Measurements from ENCODE around the gene PAGR1. TPM values are rescaled to one million over a fixed set of nuclear protein-coding genes. Genes with fewer than 3 reads are reported as not detected.

The PAGR1 gene
- total and polyA plus RNA-seq, 2 of the 13 experiments (the other 11 are each of a cell fraction or from before 2014, with no cell fraction given): 9.8 to 66.4 TPM

DNA sequence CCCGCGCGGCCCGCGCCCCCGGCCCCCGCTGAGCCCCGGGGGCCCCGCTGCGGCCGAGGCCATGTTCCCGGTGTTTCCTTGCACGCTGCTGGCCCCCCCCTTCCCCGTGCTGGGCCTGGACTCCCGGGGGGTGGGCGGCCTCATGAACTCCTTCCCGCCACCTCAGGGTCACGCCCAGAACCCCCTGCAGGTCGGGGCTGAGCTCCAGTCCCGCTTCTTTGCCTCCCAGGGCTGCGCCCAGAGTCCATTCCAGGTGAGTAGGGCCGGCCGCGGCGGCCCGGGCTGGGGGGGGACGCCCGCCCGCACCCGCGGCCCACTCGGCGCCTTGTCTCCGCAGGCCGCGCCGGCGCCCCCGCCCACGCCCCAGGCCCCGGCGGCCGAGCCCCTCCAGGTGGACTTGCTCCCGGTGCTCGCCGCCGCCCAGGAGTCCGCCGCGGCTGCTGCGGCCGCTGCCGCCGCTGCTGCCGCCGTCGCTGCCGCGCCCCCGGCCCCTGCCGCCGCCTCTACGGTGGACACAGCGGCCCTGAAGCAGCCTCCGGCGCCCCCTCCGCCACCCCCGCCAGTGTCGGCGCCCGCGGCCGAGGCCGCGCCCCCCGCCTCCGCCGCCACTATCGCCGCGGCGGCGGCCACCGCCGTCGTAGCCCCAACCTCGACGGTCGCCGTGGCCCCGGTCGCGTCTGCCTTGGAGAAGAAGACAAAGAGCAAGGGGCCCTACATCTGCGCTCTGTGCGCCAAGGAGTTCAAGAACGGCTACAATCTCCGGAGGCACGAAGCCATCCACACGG lies 9.1 kb upstream of the PAGR1 start (continued):
- TF ChIP-seq, protein P1, sequence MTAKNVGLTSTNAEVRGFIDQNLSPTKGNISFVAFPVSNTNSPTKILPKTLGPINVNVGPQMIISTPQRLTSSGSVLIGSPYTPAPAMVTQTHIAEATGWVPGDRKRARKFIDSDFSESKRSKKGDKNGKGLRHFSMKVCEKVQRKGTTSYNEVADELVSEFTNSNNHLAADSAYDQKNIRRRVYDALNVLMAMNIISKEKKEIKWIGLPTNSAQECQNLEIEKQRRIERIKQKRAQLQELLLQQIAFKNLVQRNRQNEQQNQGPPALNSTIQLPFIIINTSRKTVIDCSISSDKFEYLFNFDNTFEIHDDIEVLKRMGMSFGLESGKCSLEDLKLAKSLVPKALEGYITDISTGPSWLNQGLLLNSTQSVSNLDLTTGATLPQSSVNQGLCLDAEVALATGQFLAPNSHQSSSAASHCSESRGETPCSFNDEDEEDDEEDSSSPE (CRISPR knock-in tag; IDR thresholded peaks at IDR 0.05): peak; percentile 90
- TF ChIP-seq ZNF703 (CRISPR knock-in tag; IDR thresholded peaks at IDR 0.05; ENCODE audit: borderline replicate concordance): no peak
- 0 out of 2 replicates have a peak, but pooled peaks have one; percentile 39 for TF ChIP-seq BORCS8-MEF2B (CRISPR knock-in tag; IDR thresholded peaks at IDR 0.05)
- no peak for TF ChIP-seq ZSCAN25 (CRISPR knock-in tag; IDR thresholded peaks at IDR 0.05)
- no peak for TF ChIP-seq GLI4 (CRISPR knock-in tag; IDR thresholded peaks at IDR 0.05; ENCODE audit: borderline replicate concordance)
- no peak for TF ChIP-seq ZNF816 (CRISPR knock-in tag; IDR thresholded peaks at IDR 0.05; ENCODE audit: borderline replicate concordance)
- TF ChIP-seq HOXA5 (CRISPR knock-in tag; IDR thresholded peaks at IDR 0.05): no peak
- TF ChIP-seq ZFY (CRISPR knock-in tag; IDR thresholded peaks at IDR 0.05): peak; percentile 81
- TF ChIP-seq ZSCAN29 (CRISPR knock-in tag; conservative IDR thresholded peaks at IDR 0.05): no peak
- no peak for TF ChIP-seq ZNF264 (CRISPR knock-in tag; IDR thresholded peaks at IDR 0.05)
- no peak for TF ChIP-seq SKI (IDR thresholded peaks at IDR 0.05; ENCODE audit: partially characterized antibody)
- TF ChIP-seq ZNF766 (CRISPR knock-in tag; IDR thresholded peaks at IDR 0.05; ENCODE audit: borderline replicate concordance): no peak
- peak; percentile 53 for TF ChIP-seq YY1 (IDR thresholded peaks at IDR 0.05; ENCODE audit: insufficient read depth, insufficient replicate concordance, low read depth, low read length)
- TF ChIP-seq, protein P2, sequence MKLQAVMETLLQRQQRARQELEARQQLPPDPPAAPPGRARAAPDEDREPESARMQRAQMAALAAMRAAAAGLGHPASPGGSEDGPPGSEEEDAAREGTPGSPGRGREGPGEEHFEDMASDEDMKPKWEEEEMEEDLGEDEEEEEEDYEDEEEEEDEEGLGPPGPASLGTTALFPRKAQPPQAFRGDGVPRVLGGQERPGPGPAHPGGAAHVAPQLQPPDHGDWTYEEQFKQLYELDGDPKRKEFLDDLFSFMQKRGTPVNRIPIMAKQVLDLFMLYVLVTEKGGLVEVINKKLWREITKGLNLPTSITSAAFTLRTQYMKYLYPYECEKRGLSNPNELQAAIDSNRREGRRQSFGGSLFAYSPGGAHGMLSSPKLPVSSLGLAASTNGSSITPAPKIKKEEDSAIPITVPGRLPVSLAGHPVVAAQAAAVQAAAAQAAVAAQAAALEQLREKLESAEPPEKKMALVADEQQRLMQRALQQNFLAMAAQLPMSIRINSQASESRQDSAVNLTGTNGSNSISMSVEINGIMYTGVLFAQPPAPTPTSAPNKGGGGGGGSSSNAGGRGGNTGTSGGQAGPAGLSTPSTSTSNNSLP (IDR thresholded peaks at IDR 0.05; ENCODE audit: low read depth, low read length): no peak
- TF ChIP-seq ZNF775 (CRISPR knock-in tag; IDR thresholded peaks at IDR 0.05; ENCODE audit: borderline replicate concordance): no peak
- TF ChIP-seq SSRP1 (CRISPR knock-in tag; IDR thresholded peaks at IDR 0.05): no peak
- no peak for TF ChIP-seq ZNF331 (CRISPR knock-in tag; IDR thresholded peaks at IDR 0.05)
- no peak for TF ChIP-seq MAFG (CRISPR knock-in tag; IDR thresholded peaks at IDR 0.05)
- TF ChIP-seq ZNF143 (CRISPR knock-in tag; IDR thresholded peaks at IDR 0.05): no peak
- TF ChIP-seq, protein P3, sequence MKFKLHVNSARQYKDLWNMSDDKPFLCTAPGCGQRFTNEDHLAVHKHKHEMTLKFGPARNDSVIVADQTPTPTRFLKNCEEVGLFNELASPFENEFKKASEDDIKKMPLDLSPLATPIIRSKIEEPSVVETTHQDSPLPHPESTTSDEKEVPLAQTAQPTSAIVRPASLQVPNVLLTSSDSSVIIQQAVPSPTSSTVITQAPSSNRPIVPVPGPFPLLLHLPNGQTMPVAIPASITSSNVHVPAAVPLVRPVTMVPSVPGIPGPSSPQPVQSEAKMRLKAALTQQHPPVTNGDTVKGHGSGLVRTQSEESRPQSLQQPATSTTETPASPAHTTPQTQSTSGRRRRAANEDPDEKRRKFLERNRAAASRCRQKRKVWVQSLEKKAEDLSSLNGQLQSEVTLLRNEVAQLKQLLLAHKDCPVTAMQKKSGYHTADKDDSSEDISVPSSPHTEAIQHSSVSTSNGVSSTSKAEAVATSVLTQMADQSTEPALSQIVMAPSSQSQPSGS (CRISPR knock-in tag; IDR thresholded peaks at IDR 0.05): no peak
- TF ChIP-seq, protein P4, sequence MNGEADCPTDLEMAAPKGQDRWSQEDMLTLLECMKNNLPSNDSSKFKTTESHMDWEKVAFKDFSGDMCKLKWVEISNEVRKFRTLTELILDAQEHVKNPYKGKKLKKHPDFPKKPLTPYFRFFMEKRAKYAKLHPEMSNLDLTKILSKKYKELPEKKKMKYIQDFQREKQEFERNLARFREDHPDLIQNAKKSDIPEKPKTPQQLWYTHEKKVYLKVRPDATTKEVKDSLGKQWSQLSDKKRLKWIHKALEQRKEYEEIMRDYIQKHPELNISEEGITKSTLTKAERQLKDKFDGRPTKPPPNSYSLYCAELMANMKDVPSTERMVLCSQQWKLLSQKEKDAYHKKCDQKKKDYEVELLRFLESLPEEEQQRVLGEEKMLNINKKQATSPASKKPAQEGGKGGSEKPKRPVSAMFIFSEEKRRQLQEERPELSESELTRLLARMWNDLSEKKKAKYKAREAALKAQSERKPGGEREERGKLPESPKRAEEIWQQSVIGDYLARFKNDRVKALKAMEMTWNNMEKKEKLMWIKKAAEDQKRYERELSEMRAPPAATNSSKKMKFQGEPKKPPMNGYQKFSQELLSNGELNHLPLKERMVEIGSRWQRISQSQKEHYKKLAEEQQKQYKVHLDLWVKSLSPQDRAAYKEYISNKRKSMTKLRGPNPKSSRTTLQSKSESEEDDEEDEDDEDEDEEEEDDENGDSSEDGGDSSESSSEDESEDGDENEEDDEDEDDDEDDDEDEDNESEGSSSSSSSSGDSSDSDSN (CRISPR knock-in tag; IDR thresholded peaks at IDR 0.05): no peak
- no peak for TF ChIP-seq TCF7 (IDR thresholded peaks at IDR 0.05; ENCODE audit: low read depth)
- no peak for TF ChIP-seq ZFP1 (CRISPR knock-in tag; IDR thresholded peaks at IDR 0.05)
- TF ChIP-seq ZNF367 (CRISPR knock-in tag; IDR thresholded peaks at IDR 0.05; ENCODE audit: borderline replicate concordance): no peak
- TF ChIP-seq ZNF260 (CRISPR knock-in tag; IDR thresholded peaks at IDR 0.05; ENCODE audit: borderline replicate concordance, low read depth): no peak

Measured in HepG2 (cell line).